Choroid plexus epithelial cell (primary cell): ENCODE data around the gene ANKMY1.
"Not testable (repeated sequence)": the region's sequence is repeated elsewhere in the genome, so short reads cannot be mapped to it uniquely, and the experiment has no call there.

ENCODE experiments used
- DNase-seq: peaks from one replicate; pipeline ENCODE4 v3.0.0-alpha.2; 2010; ENCODE audit warnings: low read depth
- H3K4me3 ChIP-seq: 2 replicates; pipeline ENCODE4 v1.5.1; 2011; ENCODE audit warnings: low read depth, mild to moderate bottlenecking, control low read depth, low read length, moderate library complexity
- TF ChIP-seq, protein P1 (sequence below): conservative IDR thresholded peaks from 2 replicates; pipeline ENCODE4 v1.5.1; 2011; ENCODE audit warnings: low read depth, mild to moderate bottlenecking, control low read depth, inconsistent platforms, low read length, moderate library complexity

ANKMY1 gene

DNA sequence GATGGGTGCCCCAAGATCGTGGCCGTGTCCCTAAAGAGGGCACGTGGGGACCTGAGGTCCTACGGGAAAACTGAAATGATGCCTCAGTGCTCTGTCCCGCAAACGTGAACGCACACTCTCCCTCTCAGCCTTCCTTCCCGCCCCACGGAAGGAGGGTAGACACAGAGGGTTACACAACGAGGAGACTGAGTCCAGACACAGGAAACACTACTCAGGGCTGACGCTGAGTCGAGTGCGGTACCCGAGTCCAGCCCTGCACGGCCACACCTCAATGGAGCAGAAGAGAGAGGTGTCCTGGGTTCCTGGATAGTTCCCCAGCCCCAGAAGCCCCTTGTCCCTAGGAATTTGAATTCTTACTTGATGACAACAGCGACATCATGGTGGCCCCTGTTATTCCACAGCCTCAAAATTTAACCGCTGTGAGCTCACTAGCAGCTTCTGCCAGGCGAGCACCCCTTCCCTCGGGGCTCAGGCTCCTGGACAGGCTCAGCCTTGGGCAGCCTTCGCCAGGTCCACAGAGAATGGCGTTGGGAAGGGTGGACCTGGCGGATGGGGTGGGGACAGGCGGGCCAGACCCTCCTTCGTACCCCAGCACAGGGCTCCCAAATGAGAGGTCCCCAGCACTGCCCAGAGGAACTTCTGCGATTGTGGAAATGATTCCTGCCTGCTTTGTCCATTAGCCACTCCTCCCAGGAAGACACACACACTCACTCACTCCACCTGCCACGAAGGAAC lies 9.5 kb upstream of the ANKMY1 start:
- TF ChIP-seq, protein P1, sequence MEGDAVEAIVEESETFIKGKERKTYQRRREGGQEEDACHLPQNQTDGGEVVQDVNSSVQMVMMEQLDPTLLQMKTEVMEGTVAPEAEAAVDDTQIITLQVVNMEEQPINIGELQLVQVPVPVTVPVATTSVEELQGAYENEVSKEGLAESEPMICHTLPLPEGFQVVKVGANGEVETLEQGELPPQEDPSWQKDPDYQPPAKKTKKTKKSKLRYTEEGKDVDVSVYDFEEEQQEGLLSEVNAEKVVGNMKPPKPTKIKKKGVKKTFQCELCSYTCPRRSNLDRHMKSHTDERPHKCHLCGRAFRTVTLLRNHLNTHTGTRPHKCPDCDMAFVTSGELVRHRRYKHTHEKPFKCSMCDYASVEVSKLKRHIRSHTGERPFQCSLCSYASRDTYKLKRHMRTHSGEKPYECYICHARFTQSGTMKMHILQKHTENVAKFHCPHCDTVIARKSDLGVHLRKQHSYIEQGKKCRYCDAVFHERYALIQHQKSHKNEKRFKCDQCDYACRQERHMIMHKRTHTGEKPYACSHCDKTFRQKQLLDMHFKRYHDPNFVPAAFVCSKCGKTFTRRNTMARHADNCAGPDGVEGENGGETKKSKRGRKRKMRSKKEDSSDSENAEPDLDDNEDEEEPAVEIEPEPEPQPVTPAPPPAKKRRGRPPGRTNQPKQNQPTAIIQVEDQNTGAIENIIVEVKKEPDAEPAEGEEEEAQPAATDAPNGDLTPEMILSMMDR, result no peak
- DNase-seq, result peak; percentile 27
- H3K4me3 ChIP-seq, result peak overlapping the region; percentile 64

DNA sequence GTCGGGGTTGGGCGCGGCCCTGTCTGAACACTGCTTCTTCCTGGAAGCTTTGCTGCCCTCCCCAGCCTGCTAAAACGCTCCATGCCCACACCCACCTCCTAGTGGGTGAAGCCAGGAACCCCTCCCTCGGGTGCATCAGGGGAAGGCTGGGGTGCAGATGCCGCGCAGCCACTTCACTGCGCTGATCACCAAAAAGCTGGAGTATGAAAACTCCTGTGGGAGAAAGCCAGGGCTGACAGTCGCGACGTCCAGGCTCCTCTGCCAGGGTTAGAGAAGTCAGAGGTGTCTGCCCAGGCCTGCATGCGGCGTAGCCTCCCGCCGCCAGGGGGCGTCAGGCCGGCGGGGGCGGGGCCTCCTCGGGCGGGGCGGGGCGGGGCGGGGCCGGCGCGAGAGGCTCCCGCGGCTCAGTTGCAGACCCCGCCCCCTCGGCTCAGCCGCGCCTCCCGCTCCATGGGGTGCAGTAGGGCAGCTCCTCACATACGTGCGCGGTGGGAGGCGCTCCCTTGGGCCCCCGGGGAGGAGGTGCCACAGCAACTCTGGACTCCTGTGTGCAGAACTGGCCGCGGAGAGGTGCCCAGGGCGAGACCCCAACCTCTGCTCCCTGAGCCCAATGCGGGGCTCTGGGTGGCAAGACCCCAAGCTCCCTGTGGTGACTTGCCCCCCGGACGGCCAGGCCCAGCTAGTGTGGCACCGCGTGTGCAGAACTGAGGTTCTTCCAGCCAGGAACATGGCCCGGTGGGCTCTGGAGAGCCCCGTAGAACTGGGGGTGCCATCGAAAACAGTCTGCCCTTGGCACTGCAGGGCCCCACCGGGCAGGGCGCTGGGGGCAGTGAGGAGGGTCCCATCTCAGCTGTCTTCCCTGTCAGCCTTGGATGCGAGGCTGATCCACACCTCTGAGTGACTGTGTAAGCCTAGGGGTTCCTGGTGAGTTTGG lies 8.7 kb upstream of the ANKMY1 start:
- peak; percentile 87 for DNase-seq
- H3K4me3 ChIP-seq, result peak overlapping the region; percentile 43
- TF ChIP-seq, protein P1, result peak; percentile 68

- H3K4me3 ChIP-seq, result no peak overlapping the region
- peak; percentile 38 for DNase-seq
- TF ChIP-seq, protein P1, result no peak
These were observed 7.8 kb upstream of the ANKMY1 start for GRCh38 chr2:240565333-240566202.

DNA sequence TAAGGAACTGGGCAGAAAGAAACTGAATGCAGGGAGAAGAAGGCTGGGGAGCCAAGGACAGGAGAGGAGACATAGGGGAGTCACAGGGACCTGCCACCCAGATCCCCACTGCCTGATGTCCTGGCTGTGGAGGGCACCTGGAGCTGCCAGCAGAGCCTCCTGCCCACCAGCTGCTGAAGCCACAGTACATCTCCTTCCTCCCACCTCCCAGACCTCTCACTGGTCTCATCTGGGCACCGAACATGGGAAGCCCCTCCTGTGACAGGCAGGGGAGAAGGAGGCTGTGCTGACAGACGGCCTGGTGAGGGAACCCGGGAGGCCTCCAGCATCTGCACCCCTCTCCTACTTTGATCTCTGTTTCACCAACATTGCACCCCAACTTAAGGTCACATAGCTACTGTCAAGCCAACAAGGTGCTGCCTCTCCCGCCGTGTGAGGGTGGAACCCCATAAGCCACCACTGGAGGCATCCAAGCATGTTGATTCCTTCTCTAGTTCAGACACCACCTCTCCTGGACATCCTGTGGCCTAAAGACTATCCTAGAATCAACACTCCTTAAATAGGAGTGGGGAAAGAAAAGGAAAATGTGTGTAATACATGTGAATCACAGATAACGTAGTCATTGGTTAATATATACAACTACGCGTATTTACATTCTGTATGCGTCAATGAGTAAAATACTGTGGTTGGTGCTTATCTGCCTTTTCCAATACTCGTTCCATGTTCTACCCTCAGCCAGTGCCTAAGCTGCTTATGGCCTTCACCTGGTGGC lies 7.0 kb upstream of the ANKMY1 start:
- DNase-seq, result peak; percentile 55
- TF ChIP-seq, protein P1, result peak; percentile 41
- H3K4me3 ChIP-seq, result no peak overlapping the region

DNA sequence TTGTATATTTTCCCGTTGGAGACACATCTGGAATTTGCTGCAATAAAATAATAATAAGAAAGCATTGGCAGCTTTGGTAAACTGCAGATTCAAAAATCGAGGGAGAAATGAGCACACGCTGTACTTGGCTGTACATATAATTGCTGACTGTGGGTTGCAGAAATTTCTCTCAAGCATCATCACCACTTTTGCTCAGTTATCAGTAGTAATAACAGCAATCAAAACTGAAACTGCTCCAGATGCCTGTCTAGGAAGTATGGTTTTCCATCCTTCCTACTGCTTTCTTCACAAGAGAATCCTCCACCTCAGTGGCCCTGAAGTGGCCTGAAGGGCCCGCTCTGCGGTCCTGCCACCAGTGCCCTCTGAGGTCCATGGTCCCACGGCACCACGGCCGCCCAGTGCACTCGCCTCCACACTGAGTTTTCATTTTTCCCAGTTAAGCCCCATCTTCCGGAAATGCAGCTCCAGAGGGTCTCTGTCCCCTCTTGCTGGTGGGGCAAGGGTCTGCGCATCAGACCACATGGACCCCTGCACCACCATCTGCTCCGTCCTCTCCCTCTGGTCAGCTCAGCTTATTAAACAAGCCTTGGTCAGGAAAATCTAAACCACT lies 6.3 kb upstream of the ANKMY1 start:
- DNase-seq, result no peak
- H3K4me3 ChIP-seq, result no peak overlapping the region
- TF ChIP-seq, protein P1, result no peak

- H3K4me3 ChIP-seq, DNase-seq: not testable (repeated sequence)
These were observed 5.4 kb upstream of the ANKMY1 start for GRCh38 chr2:240563231-240563630.
